GM21737 (cell line): Measurements from ENCODE around the gene ZBTB8A.
"Not testable (repeated sequence)": the region's sequence is repeated elsewhere in the genome, so short reads cannot be mapped to it uniquely, and the experiment has no call there.

Source experiments
- ATAC-seq: cut with Tn5 transposase; IDR thresholded peaks from one replicate; pipeline ENCODE4 v1.9.1; 2021; ENCODE audit warnings: mild to moderate bottlenecking, moderate library complexity; ENCODE audit not compliant: unreplicated experiment

The ZBTB8A gene

DNA sequence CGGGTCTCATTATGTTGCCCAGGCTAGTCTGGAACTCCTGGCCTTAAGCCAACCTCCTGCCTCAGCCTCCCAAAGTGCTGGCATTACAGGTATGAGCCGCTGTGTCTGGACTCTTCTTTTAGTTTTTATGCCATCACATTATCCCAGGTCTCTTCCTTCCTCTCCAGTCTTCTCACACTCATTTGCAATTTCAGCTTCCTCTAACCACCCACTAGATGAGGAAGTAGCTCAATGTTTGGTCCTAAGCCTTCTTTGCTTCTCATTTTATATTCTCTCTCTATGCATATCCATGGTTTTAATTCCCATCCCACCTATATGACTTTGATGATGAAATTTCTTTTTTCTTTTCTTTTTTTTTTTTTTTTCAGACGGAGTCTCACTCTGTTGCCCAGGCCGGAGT, 3.1 kb upstream of the ZBTB8A start:
- ATAC-seq: no peak

DNA sequence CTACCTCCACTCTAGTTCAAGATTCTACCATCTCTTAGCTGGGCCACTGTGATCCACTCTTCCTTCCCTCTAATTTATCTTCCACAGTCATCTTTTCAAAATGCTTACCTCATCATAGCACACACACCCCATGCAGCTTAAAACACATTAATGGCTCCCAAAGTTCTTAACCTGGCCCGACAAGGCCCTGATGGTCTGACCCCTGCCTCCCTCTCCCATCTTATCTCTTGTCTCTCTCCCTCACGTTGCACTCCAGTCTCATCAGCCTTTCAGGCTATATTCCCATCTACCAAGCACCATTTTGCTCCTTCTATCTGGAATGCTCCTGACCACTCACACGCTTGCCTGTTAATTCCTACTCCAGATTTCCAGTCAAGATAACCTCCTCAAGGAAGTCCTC, 2.5 kb upstream of the ZBTB8A start:
- no peak for ATAC-seq

DNA sequence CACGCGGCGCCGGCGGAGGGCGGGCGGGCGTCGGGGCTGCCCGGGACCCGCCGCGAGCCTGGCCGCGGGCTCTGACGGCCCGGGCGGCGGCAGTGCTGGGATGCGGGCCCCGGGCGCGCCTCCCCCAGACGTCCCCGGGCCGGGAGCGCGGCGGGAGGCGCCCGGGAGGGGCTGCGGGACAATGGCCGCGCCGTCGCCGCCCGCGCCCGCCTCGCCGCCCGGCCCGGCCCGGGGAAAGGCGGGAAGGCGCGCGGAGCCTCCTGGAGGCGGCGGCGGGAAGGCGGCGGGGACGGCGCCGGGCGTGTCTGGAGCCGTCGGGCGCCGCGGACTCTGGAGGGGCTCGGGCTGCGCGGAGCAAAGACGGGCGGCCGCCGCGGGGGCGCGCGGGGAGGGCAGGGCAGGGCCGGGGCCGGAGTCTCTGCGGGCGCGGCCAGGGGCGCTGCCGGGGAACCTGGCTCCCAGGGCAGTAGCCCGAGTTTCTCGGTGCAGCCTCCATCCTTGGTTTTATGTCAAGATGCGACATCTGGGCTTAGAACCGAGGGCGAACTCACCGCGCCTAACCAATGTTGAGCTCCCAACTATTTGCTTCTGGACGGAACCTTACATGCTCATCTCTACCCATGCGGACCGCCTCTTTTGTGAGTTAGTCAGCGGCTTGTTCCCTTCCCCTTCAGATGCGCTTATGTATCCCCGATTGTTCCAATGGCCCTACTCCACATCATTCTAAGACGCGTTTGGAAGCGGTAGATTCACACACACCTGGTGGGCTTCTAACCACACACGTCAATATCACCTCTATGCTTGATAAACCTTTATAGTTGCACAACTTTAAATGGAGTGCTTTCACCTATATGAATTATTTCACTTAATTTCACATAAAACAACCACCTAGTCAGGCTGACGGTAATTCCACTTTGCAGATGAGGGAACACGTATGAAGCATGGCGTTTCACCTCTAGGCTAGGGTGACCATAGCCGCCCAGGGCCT, 651 bp downstream of the ZBTB8A start:
- ATAC-seq: no peak

DNA sequence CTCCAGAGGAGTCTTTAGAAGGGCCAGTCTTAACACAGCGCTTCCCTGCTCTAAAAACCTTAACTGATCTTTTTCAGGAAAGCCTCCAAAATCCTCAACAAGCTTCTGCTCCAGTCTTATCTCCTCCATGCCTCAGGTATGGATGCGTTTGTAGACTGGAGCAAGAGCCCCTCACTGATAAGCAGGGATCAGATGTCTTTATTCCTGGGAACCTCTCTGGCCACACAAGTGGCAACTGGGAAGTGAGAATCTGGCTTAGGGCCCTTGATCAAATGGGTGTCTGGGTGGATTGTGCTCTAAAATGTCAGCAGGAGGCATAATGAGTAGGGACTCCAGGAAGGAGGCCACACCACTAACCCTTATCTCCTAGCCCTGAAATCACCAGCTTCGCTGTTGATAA, 1.4 kb downstream of the ZBTB8A start:
- no peak for ATAC-seq

DNA sequence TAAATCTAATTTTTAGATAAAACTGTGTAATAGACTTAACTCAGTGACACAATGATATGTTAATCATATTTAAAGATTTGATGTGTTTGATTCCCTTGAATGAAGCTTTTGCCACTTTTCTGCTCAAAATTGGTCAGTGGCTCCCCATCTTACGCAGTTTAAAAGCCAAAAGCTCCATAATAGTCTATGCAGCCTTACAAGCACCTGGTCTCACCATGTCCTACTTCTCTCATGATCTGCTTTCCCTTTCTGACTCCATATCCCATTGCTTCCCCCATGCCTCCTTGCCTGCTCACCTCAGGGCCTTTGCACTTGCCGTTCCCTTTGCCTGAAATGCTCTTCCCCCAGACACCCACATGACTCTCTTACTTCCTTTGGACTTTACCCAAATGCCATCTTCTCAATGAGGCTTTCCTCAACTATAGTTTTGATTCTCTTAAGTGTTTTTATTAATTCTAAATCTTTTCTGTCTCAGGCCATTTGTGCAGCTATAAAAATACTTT, 1.9 kb downstream of the ZBTB8A start:
- no peak for ATAC-seq

DNA sequence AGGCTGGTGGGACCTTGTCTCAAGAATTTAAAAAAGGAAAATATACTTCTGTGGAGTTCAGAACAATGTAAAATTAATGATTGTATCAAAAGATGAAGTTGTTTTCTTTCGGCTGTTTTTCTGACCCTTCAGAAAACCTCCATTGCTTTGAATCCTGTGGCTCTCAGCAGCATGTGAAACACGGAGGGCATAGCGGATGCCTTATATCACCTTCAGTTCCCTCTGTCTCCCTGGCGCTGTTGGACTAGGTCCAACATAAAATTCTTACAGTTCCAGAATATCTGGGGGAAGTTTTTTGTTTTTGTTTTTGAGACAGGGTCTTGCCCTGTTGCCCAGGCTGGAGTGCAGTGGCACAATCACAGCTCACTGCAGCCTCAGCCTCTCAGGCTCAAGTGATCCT, 7.4 kb downstream of the ZBTB8A start:
- ATAC-seq: no peak

DNA sequence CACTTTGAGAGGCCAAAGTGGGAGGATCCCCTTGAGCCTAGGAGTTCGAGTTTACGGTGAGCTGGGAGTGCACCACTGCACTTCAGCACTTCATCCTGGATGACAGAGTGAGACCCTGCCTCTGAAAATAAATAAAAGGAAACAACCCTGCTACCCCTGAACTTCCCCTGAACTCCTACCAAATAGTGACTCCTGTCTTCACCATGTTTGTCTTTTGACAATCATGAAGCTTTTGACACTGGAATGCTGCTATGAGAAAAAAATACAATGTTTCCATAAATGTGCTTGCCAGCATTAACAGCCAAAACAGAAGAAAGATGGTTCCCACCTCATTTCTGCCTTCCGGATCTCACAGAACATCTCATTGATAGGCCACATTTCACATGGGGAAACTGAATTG, 10.4 kb downstream of the ZBTB8A start:
- no peak for ATAC-seq

DNA sequence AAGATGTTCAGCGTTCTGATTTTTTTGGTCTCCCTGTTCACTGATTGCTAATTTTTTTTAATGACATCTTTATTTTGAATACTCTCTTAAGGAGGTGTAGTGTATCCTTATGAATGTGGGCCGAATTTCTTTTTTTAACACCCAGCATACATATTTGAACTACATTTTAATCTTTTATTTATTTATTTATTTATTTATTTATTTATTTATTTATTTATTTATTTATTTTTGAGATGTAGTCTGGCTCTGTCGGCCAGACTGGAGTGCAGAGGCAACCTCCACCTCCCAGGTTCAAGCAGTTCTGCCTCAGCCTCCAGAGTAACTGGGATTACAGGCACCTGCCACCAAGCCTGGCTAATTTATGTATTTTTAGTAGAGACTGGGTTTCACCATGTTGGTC, 15.1 kb downstream of the ZBTB8A start:
- no peak for ATAC-seq

DNA sequence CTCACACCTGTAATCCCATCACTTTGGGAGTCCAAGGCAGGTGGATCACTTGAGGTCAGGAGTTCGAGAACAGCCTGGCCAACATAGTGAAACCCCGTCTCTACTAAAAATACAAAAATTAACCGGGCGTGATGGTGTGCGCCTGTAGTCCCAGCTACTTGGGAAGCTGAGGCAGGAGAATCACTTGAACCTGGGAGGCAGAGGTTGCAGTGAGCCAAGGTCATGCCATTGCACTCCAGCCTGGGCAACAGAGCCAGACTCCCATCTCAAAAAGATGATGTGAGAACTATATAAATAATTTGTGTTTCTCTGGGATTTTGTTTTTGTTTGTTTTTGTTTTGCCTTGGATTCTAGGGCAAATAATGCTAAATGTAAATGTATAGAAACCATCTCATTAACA, 17.8 kb downstream of the ZBTB8A start:
- not testable (repeated sequence) for ATAC-seq

DNA sequence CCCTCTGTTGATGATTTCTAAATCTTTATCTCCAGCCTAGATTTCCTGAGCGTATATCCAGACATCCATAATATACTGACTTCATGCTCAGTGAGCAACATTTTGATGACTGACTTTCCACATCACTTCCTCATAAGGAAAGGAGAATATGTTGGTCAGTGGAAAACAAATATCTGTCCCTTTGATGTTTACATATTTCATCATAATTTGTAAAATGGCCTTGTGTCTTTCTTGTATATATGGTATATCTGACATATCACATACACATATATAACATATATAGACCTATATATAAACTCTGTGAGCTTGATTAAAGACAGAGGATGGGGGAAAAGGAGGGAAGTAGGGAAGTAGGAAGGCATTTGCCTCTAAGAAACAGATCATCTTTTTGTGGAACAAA, 18.6 kb downstream of the ZBTB8A start:
- ATAC-seq: no peak

DNA sequence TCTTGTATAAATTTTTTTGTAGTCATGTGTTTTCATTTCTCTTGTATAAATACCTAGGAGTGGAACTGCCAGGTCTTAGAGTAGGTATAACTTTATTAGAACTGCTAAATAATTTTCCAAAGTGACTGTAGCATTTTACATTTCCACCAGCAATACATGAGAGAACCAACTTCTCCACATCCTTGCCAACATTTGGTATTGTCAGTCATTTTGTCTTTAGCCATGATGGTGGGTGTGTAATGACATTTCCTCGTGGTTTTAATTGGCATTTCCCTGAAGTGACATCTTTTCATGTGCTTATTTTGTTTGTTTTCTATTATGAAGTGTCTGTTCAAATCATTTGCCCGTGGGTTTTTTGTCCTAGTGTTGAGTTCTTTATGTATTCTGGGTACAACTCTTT, 29.7 kb downstream of the ZBTB8A start:
- no peak for ATAC-seq

DNA sequence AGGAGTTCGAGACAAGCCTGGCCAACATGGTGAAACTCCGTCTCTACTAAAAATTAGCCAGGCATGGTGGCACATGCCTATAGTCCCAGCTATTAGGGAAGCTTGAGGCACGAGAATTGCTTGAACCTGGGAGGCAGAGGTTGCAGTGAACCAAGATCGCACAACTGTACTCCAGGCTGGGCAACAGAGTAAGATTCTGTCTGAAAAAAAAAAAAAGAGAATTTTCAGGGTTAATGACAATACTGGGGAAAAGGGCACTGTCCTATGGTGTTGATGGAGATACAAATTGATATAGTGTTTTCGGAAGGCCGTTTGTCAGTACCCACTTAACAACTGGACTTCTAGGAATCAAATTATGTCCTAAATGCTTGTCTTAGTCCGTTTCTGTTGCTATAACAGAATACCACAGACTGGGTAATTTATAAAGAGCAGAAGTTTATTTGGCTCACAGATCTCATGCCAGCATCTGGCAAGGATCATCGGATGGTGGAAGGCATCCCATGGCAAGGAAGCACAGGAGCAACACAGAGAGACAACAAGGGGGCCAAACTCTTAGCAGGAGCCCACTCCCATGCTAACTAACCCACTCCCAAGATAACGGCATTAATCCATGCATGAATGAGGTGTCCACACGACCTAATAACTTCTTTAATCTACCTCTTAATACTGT, 41.3 kb downstream of the ZBTB8A start:
- no peak for ATAC-seq

DNA sequence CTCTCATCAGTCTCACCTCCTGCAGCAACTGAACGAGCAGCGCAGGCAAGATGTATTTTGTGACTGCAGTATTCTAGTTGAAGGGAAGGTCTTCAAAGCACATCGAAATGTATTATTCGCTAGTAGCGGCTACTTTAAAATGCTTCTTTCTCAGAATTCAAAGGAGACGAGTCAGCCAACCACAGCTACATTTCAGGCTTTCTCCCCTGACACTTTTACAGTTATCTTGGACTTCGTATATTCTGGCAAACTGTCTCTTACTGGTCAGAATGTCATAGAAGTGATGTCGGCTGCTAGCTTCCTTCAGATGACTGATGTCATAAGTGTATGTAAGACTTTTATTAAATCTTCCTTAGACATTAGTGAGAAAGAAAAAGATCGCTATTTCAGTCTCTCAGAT, 53.7 kb downstream of the ZBTB8A start:
- ATAC-seq: no peak

DNA sequence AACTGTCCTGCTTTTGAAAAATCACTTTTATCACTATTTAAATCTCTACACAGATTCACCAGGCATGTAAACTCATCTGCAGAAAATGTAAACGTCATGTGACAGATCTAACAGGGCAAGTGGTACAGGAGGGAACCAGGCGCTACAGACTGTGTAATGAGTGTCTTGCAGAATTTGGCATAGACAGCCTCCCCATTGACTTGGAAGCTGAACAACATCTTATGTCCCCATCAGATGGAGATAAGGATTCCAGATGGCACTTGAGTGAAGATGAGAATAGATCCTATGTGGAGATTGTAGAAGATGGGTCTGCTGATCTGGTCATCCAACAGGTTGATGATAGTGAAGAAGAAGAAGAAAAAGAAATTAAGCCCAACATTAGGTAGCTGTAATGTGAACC, 60.8 kb downstream of the ZBTB8A start:
- ATAC-seq: no peak

DNA sequence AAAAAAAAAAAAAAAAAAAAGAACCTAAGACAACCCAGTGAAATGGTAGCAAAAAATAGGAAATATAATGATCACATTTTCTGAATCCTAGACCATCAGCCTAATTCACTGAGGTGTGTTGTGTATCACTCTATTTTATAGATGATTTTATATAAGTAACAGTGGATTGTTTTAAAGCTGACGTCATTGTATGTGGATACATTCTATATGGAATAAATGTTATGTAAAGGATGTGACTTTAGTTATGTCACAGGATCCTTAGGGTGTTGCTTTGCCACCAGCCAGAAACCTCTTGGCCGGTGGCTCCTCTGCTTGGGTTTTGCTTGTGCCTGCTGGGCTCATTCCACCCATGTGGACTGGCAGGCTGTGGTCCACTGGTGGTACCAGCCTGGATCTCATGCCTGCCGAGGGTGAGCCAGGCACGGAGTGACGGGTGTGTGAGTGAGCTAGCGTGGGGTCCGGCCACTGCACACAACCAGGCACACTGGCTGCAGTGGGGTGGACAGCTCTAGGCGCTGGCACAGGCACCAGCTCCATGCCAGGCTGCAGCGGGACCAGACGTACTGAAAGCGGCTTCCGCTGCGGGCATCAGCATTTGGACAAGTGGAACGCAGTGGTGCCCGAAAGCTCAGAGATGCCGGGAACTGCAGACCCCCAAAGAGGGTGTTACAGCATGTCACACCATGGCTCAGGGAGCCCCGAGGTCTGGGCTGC, 66.6 kb downstream of the ZBTB8A start:
- ATAC-seq: no peak

DNA sequence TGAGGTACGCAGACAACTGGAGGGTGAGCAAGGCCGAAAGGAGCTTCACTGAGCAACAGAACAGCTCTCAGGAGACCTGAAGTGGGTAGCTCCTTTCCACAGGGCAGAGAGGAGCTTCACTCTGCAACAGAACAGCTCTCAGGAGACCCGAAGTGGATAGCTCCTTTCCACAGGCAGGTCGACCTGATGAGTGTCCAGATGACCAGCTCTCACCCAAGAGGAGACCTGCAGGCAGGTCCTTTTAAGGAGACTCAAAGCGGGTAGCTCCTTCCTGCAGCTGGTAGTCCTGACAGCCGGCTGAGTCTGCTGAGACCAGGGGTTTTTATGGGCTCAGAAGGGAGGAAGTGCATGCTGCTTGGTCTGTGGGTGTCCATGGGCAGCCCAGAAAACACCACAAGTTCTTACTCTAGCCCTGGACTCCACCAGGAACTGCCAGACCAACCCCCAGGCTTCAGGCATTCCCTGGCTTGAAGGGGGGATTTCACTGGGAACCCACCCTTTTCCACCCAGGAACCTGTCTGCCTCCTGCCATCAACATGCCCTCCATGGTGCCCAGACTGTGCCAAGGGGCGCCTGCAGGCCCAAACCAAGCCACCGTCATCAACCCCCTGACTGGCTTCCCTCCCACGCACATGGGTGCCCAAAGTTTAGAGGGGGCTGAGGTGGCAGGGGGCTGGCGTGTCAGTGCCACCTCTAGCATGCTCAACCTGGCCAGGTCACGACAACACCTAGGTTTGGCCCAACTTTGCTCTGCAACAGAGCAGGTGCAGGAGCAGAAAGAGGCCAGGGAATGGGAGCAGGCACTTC, 67.5 kb downstream of the ZBTB8A start:
- no peak for ATAC-seq

DNA sequence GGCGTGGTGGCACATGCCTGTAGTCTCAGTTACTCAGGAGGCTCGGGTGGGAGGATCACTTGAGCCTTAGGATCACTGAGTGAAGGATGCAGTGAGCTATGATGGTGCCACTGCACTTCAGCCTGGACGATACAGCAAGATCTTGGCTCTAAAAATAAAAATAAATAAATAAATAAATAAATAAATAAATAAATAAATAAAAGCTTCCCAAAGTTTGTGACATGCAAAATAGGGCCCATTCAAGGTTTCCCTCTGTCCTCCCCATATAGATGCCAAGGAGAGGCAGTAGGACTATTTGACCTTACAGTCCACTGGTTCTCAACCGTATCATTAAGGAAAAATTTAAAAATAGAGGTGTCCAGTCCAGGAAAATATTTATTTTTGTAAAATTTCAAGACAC, 70.0 kb downstream of the ZBTB8A start:
- ATAC-seq: no peak

DNA sequence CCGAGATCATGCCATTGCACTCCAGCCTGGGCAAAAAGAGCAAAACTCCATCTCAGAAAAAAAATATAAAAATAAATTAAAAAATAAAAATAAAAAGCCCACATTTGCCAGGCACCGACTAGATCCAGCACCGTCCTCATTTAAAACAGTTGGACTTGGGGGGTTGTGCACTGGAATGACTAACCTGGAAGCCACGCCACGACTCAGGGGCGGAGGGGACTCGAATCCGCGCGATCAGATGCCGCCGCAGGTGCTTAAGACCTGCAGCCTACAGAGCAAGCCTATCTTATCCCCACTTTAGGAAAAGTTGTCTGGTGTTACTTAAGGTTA, 72.6 kb downstream of the ZBTB8A start:
- no peak for ATAC-seq

DNA sequence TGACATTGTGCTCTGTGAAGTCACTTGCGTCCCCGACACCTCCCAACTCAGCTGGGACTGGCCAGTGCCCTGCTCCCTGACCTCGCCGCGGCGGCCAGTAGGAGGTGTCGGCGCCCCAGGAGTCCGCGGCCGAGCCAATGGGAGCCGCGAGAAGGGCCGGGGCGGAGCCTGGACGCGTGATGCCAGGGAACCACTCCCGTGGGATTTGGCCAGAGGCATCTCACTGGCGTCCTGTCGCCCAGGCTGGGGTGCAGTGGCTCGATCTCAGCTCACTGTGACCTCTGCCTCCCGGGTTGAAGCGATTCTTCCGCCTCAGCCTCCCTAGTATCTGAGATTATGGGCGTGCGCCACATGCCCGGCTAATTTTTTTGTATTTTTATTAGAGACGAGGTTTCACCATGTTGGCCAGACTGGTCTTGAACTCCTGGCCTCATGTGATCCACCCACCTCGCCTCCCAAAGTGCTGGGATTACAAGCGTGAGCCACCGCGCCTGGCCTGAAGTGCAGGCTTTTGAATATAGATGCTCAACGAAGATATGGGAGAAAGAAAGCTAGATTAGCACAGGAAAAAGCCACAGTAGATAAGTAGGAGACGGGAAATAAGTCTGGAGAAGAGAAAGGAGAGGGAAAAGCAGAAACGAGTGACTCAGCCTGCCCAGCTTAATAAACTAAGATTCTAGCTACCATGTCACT, 73.1 kb downstream of the ZBTB8A start:
- ATAC-seq: no peak

DNA sequence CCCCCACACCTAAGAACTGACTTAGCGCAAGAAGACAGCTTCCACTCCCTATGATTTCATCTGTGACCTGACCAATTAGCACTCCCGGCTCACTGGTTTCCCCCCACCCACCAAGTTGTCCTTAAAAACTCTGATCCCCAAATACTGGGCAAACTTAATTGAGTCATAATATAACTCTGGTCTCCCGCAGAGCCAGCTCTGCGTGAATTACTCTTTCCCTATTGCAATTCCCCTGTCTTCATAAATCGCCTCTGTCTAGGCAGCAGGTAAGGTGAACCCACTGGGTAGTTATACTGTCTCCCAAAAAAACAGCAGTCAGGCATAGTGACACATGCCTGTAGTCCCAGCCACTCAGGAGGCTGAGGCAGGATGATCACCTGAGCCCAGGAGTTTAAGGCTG, 74.2 kb downstream of the ZBTB8A start:
- ATAC-seq: no peak
